GM23338 (cell line): ENCODE data around the gene FASTKD2. TPM values are rescaled to one million over a fixed set of nuclear protein-coding genes. Genes with fewer than 3 reads are reported as not detected.

ENCODE experiments used
- ATAC-seq: fragments of 200-7000 bp; cut with Tn5 transposase; 3 replicates; pipeline ENCODE4 v1.9.1; 2020
- DNase-seq: peaks from one replicate; pipeline ENCODE4 v3.0.0-alpha.2; 2015; ENCODE audit warnings: low spot score
- H2AFZ ChIP-seq: fragments of 200-600 bp; sonication (generic); 2 replicates; pipeline ENCODE4 v1.8.0; 2016; ENCODE audit warnings: antibody characterized with exemption, mild to moderate bottlenecking, moderate library complexity
- H3F3A ChIP-seq: fragments of 200-600 bp; sonication (generic); replicated peaks from 2 replicates; pipeline ENCODE4 v1.8.0; 2017; ENCODE audit warnings: antibody characterized with exemption, mixed run types, low read depth
- H3K27ac ChIP-seq: fragments of 200-600 bp; sonication (generic); 2 replicates; pipeline ENCODE4 v1.6.1; 2016; ENCODE audit warnings: low read depth
- H3K27me3 ChIP-seq: fragments of 200-600 bp; sonication (generic); 2 replicates; pipeline ENCODE4 v1.8.0; 2016; ENCODE audit warnings: mild to moderate bottlenecking, mixed run types, moderate library complexity; ENCODE audit not compliant: insufficient read depth
- H3K36me3 ChIP-seq: fragments of 200-600 bp; sonication (generic); 2 replicates; pipeline ENCODE4 v1.8.0; 2016; ENCODE audit warnings: mild to moderate bottlenecking; ENCODE audit not compliant: insufficient read depth
- H3K4me1 ChIP-seq: fragments of 200-600 bp; sonication (generic); 2 replicates; pipeline ENCODE4 v1.8.0; 2016; ENCODE audit warnings: mild to moderate bottlenecking, moderate library complexity; ENCODE audit not compliant: insufficient read depth
- H3K4me2 ChIP-seq: fragments of 200-600 bp; sonication (generic); 2 replicates; pipeline ENCODE4 v1.7.1; 2017; ENCODE audit warnings: mixed run types
- H3K4me3 ChIP-seq: fragments of 200-600 bp; sonication (generic); 2 replicates; pipeline ENCODE4 v1.6.1; 2016; ENCODE audit warnings: mixed run types
- H3K79me2 ChIP-seq: fragments of 200-600 bp; sonication (generic); replicated peaks from 2 replicates; pipeline ENCODE4 v1.8.0; 2017; ENCODE audit warnings: mild to moderate bottlenecking; ENCODE audit not compliant: insufficient read depth
- H3K9me2 ChIP-seq: fragments of 200-600 bp; sonication (generic); 2 replicates; pipeline ENCODE4 v1.8.0; 2017; ENCODE audit not compliant: insufficient read depth
- H4K20me1 ChIP-seq: fragments of 200-600 bp; sonication (generic); replicated peaks from 2 replicates; pipeline ENCODE4 v1.8.0; 2017; ENCODE audit warnings: mild to moderate bottlenecking; ENCODE audit not compliant: insufficient read depth
- H3K27ac Mint-ChIP-seq: 2 replicates; pipeline ENCODE4 v1.8.0; 2020; ENCODE audit warnings: inconsistent platforms, mild to moderate bottlenecking, moderate library complexity, mixed read lengths
- H3K27me3 Mint-ChIP-seq: 3 replicates; pipeline ENCODE4 v1.8.0; 2022; ENCODE audit warnings: low read depth, mild to moderate bottlenecking, moderate library complexity, mixed read lengths, inconsistent platforms; ENCODE audit not compliant: insufficient read depth, poor library complexity
- H3K36me3 Mint-ChIP-seq: 3 replicates; pipeline ENCODE4 v1.8.0; 2021; ENCODE audit warnings: low read depth, mild to moderate bottlenecking, inconsistent platforms, moderate library complexity, mixed read lengths
- H3K4me1 Mint-ChIP-seq: 3 replicates; pipeline ENCODE4 v1.8.0; 2020; ENCODE audit warnings: mild to moderate bottlenecking, inconsistent platforms, mixed read lengths
- H3K4me3 Mint-ChIP-seq: 3 replicates; pipeline ENCODE4 v1.8.0; 2021; ENCODE audit warnings: moderate library complexity, mild to moderate bottlenecking, inconsistent platforms, mixed read lengths
- H3K9me3 Mint-ChIP-seq: 3 replicates; pipeline ENCODE4 v1.8.0; 2020; ENCODE audit warnings: moderate library complexity, mild to moderate bottlenecking, inconsistent platforms, mixed read lengths
- CREB1 ChIP-seq: fragments of 250-450 bp; sonication (Bioruptor Pico); IDR thresholded peaks from 2 replicates; pipeline ENCODE4 v1.5.0; 2020; ENCODE audit warnings: low read depth, mild to moderate bottlenecking, moderate library complexity
- EZH2 ChIP-seq: fragments of 200-600 bp; sonication (generic); IDR thresholded peaks from one replicate; pipeline ENCODE4 v1.8.0; 2017; ENCODE audit warnings: antibody characterized with exemption, mild to moderate bottlenecking, low read depth; ENCODE audit not compliant: unreplicated experiment
- EZH2phosphoT487 ChIP-seq: fragments of 200-600 bp; sonication (generic); IDR thresholded peaks from one replicate; pipeline ENCODE4 v1.8.1; 2018; ENCODE audit warnings: antibody characterized with exemption; ENCODE audit not compliant: unreplicated experiment
- JUNB ChIP-seq: IDR thresholded peaks from one replicate; pipeline ENCODE4 v1.6.1; 2016; ENCODE audit warnings: antibody characterized with exemption; ENCODE audit not compliant: unreplicated experiment
- NANOG ChIP-seq: IDR thresholded peaks from 2 replicates; pipeline ENCODE4 v1.6.1; 2016; ENCODE audit warnings: antibody characterized with exemption, borderline replicate concordance
- POLR2AphosphoS5 ChIP-seq: IDR thresholded peaks from 2 replicates; pipeline ENCODE4 v1.6.1; 2016; ENCODE audit warnings: antibody characterized with exemption, low read depth
- STAT1 ChIP-seq: IDR thresholded peaks from one replicate; pipeline ENCODE4 v1.6.1; 2016; ENCODE audit warnings: antibody characterized with exemption; ENCODE audit not compliant: unreplicated experiment
- ZNF114 ChIP-seq: fragments of 250-450 bp; sonication (Bioruptor Pico); IDR thresholded peaks from 2 replicates; pipeline ENCODE4 v1.5.0; 2020; ENCODE audit warnings: mild to moderate bottlenecking, moderate library complexity
- ZNF331 ChIP-seq: fragments of 250-450 bp; sonication (Bioruptor Pico); IDR thresholded peaks from 2 replicates; pipeline ENCODE4 v1.5.0; 2020; ENCODE audit warnings: low read depth, mild to moderate bottlenecking, moderate library complexity
- polyA plus RNA-seq: library from polyadenylated mRNA; unstranded; fragments of >200 nt; fragmentation: Nextera tagmentation; extraction: Ambion mirVana; gene quantifications from 2 replicates; pipeline ENCODE4 v1.2.1, GENCODE V29; 2016
- total RNA-seq: library from RNA; depleted of rRNA; stranded (reverse); fragments of >200 nt; shearing (Covaris generic); gene quantifications from 2 replicates; pipeline ENCODE4 v1.2.3, GENCODE V29; 2014
- TF ChIP-seq, protein P1 (sequence below): IDR thresholded peaks from 2 replicates; pipeline ENCODE4 v1.6.1; 2016; ENCODE audit warnings: antibody characterized with exemption
- TF ChIP-seq, protein P2 (sequence below): IDR thresholded peaks from one replicate; pipeline ENCODE4 v1.6.1; 2018; ENCODE audit warnings: antibody characterized with exemption; ENCODE audit not compliant: unreplicated experiment
- TF ChIP-seq, protein P3 (sequence below): fragments of 250-450 bp; sonication (Bioruptor Pico); IDR thresholded peaks from 2 replicates; pipeline ENCODE4 v1.5.0; 2020; ENCODE audit warnings: mild to moderate bottlenecking, moderate library complexity
- TF ChIP-seq, protein P4 (sequence below), 2 experiments: fragments of 200-600 bp in 1 of 2; sonication (generic) in 1 of 2; conservative IDR thresholded peaks; 2 replicates each; pipeline versions ENCODE4 v1.5.1 to v1.6.1; 2016 to 2017; ENCODE audit warnings: antibody characterized with exemption in 2 of 2, low read depth in 2 of 2, mild to moderate bottlenecking in 2 of 2, moderate library complexity in 1 of 2

Gene FASTKD2
- total and polyA plus RNA-seq, 2 experiments from 2014 or later: 20.5 to 48.7 TPM

DNA sequence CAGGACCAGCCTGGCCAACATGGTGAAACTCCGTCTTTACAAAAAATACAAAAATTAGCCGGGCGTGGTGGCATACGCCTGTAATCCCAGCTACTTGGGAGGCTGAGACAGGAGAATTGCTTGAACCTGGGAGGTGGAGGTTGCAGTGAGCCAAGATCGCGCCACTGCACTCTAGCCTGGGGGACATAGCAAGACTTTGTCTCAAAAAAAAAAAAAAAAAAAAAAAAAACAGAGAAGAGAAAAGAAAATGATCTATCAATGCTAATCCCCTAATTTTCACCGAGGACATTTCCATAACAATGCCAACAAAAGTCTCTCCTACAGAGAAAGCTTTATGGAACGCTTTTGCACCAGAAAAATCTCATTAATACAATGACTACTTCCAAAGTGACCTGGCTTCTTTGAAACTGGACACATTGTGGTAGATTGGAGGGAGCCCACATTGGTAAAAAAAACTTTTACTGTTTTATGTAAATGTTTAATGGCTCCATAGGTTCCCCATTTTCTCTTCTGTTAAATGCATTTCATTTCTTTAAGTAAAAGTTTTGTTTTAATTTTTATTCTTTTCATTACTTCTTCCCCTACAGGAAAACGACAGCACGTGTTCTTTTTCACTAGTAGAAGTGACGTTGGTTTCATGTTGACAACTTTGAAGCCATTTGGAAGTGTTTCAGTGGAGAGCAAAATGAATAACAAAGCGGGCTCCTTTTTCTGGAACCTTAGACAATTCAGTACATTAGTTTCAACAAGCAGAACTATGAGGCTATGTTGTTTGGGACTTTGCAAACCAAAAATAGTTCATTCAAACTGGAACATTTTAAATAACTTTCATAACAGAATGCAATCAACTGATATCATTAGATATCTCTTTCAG lies 888 bp downstream of the FASTKD2 start:
- peaks cover 13% of the 10 kb centered on the region for H3K4me1 ChIP-seq
- H3K4me3 ChIP-seq: peak overlapping the region; percentile 82
- H3K27me3 Mint-ChIP-seq: peaks cover 7% of the 10 kb centered on the region
- H3K9me2 ChIP-seq: no peaks in the 10 kb centered on the region
- H3K36me3 ChIP-seq: no peaks in the 10 kb centered on the region; the same call in 1 of the 2 replicates
- no peak for TF ChIP-seq STAT1
- TF ChIP-seq, protein P1, sequence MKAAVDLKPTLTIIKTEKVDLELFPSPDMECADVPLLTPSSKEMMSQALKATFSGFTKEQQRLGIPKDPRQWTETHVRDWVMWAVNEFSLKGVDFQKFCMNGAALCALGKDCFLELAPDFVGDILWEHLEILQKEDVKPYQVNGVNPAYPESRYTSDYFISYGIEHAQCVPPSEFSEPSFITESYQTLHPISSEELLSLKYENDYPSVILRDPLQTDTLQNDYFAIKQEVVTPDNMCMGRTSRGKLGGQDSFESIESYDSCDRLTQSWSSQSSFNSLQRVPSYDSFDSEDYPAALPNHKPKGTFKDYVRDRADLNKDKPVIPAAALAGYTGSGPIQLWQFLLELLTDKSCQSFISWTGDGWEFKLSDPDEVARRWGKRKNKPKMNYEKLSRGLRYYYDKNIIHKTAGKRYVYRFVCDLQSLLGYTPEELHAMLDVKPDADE: no peak
- TF ChIP-seq, protein P2, sequence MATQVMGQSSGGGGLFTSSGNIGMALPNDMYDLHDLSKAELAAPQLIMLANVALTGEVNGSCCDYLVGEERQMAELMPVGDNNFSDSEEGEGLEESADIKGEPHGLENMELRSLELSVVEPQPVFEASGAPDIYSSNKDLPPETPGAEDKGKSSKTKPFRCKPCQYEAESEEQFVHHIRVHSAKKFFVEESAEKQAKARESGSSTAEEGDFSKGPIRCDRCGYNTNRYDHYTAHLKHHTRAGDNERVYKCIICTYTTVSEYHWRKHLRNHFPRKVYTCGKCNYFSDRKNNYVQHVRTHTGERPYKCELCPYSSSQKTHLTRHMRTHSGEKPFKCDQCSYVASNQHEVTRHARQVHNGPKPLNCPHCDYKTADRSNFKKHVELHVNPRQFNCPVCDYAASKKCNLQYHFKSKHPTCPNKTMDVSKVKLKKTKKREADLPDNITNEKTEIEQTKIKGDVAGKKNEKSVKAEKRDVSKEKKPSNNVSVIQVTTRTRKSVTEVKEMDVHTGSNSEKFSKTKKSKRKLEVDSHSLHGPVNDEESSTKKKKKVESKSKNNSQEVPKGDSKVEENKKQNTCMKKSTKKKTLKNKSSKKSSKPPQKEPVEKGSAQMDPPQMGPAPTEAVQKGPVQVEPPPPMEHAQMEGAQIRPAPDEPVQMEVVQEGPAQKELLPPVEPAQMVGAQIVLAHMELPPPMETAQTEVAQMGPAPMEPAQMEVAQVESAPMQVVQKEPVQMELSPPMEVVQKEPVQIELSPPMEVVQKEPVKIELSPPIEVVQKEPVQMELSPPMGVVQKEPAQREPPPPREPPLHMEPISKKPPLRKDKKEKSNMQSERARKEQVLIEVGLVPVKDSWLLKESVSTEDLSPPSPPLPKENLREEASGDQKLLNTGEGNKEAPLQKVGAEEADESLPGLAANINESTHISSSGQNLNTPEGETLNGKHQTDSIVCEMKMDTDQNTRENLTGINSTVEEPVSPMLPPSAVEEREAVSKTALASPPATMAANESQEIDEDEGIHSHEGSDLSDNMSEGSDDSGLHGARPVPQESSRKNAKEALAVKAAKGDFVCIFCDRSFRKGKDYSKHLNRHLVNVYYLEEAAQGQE: no peak
- TF ChIP-seq CREB1 (CRISPR knock-in tag): no peak
- TF ChIP-seq JUNB: no peak
- no peak for TF ChIP-seq ZNF331
- no peak for TF ChIP-seq EZH2phosphoT487
- TF ChIP-seq NANOG: no peak
- no peak for TF ChIP-seq ZNF114
- TF ChIP-seq POLR2AphosphoS5: no peak
- no peak for TF ChIP-seq EZH2
- TF ChIP-seq, protein P3, sequence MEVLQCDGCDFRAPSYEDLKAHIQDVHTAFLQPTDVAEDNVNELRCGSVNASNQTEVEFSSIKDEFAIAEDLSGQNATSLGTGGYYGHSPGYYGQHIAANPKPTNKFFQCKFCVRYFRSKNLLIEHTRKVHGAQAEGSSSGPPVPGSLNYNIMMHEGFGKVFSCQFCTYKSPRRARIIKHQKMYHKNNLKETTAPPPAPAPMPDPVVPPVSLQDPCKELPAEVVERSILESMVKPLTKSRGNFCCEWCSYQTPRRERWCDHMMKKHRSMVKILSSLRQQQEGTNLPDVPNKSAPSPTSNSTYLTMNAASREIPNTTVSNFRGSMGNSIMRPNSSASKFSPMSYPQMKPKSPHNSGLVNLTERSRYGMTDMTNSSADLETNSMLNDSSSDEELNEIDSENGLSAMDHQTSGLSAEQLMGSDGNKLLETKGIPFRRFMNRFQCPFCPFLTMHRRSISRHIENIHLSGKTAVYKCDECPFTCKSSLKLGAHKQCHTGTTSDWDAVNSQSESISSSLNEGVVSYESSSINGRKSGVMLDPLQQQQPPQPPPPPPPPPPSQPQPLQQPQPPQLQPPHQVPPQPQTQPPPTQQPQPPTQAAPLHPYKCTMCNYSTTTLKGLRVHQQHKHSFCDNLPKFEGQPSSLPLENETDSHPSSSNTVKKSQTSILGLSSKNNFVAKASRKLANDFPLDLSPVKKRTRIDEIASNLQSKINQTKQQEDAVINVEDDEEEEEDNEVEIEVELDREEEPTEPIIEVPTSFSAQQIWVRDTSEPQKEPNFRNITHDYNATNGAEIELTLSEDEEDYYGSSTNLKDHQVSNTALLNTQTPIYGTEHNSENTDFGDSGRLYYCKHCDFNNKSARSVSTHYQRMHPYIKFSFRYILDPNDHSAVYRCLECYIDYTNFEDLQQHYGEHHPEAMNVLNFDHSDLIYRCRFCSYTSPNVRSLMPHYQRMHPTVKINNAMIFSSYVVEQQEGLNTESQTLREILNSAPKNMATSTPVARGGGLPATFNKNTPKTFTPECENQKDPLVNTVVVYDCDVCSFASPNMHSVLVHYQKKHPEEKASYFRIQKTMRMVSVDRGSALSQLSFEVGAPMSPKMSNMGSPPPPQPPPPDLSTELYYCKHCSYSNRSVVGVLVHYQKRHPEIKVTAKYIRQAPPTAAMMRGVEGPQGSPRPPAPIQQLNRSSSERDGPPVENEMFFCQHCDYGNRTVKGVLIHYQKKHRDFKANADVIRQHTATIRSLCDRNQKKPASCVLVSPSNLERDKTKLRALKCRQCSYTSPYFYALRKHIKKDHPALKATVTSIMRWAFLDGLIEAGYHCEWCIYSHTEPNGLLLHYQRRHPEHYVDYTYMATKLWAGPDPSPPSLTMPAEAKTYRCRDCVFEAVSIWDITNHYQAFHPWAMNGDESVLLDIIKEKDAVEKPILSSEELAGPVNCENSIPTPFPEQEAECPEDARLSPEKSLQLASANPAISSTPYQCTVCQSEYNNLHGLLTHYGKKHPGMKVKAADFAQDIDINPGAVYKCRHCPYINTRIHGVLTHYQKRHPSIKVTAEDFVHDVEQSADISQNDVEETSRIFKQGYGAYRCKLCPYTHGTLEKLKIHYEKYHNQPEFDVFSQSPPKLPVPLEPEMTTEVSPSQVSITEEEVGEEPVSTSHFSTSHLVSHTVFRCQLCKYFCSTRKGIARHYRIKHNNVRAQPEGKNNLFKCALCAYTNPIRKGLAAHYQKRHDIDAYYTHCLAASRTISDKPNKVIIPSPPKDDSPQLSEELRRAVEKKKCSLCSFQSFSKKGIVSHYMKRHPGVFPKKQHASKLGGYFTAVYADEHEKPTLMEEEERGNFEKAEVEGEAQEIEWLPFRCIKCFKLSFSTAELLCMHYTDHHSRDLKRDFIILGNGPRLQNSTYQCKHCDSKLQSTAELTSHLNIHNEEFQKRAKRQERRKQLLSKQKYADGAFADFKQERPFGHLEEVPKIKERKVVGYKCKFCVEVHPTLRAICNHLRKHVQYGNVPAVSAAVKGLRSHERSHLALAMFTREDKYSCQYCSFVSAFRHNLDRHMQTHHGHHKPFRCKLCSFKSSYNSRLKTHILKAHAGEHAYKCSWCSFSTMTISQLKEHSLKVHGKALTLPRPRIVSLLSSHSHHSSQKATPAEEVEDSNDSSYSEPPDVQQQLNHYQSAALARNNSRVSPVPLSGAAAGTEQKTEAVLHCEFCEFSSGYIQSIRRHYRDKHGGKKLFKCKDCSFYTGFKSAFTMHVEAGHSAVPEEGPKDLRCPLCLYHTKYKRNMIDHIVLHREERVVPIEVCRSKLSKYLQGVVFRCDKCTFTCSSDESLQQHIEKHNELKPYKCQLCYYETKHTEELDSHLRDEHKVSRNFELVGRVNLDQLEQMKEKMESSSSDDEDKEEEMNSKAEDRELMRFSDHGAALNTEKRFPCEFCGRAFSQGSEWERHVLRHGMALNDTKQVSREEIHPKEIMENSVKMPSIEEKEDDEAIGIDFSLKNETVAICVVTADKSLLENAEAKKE (CRISPR knock-in tag): no peak
- TF ChIP-seq, protein P4, sequence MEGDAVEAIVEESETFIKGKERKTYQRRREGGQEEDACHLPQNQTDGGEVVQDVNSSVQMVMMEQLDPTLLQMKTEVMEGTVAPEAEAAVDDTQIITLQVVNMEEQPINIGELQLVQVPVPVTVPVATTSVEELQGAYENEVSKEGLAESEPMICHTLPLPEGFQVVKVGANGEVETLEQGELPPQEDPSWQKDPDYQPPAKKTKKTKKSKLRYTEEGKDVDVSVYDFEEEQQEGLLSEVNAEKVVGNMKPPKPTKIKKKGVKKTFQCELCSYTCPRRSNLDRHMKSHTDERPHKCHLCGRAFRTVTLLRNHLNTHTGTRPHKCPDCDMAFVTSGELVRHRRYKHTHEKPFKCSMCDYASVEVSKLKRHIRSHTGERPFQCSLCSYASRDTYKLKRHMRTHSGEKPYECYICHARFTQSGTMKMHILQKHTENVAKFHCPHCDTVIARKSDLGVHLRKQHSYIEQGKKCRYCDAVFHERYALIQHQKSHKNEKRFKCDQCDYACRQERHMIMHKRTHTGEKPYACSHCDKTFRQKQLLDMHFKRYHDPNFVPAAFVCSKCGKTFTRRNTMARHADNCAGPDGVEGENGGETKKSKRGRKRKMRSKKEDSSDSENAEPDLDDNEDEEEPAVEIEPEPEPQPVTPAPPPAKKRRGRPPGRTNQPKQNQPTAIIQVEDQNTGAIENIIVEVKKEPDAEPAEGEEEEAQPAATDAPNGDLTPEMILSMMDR (conservative IDR thresholded peaks at IDR 0.05; ENCODE audit: low read depth in 2 of 2): no peak
- H3F3A ChIP-seq: no peaks in the 10 kb centered on the region
- peak overlapping the region; percentile 95 for H3K4me2 ChIP-seq
- no peak overlapping the region; the same call in 1 of the 2 replicates for H3K27ac ChIP-seq
- peaks cover 17% of the 10 kb centered on the region for H3K4me1 Mint-ChIP-seq
- no peaks in the 10 kb centered on the region for H3K27me3 ChIP-seq
- peak overlapping the region; percentile 98; the same call in 2 of the 3 replicates for H3K4me3 Mint-ChIP-seq
- H4K20me1 ChIP-seq: no peaks in the 10 kb centered on the region; the same call in 1 of the 2 replicates
- peak overlapping the region; percentile 100 for H2AFZ ChIP-seq
- H3K79me2 ChIP-seq: peaks cover 37% of the 10 kb centered on the region
- H3K27ac Mint-ChIP-seq: peak overlapping the region; percentile 99
- H3K9me3 Mint-ChIP-seq: no peaks in the 10 kb centered on the region
- DNase-seq (no peak), ATAC-seq (no peak)
- peaks cover 32% of the 10 kb centered on the region for H3K36me3 Mint-ChIP-seq
